GM23338 (cell line): ENCODE data around the gene RYR3. TPM values are rescaled to one million over a fixed set of nuclear protein-coding genes. Genes with fewer than 3 reads are reported as not detected.

ENCODE experiments used
- ATAC-seq: fragments of 200-7000 bp; cut with Tn5 transposase; 3 replicates; pipeline ENCODE4 v1.9.1; 2020
- DNase-seq: peaks from one replicate; pipeline ENCODE4 v3.0.0-alpha.2; 2015; ENCODE audit warnings: low spot score
- H2AFZ ChIP-seq: fragments of 200-600 bp; sonication (generic); 2 replicates; pipeline ENCODE4 v1.8.0; 2016; ENCODE audit warnings: antibody characterized with exemption, mild to moderate bottlenecking, moderate library complexity
- H3F3A ChIP-seq: fragments of 200-600 bp; sonication (generic); replicated peaks from 2 replicates; pipeline ENCODE4 v1.8.0; 2017; ENCODE audit warnings: antibody characterized with exemption, mixed run types, low read depth
- H3K27ac ChIP-seq: fragments of 200-600 bp; sonication (generic); 2 replicates; pipeline ENCODE4 v1.6.1; 2016; ENCODE audit warnings: low read depth
- H3K27me3 ChIP-seq: fragments of 200-600 bp; sonication (generic); 2 replicates; pipeline ENCODE4 v1.8.0; 2016; ENCODE audit warnings: mild to moderate bottlenecking, mixed run types, moderate library complexity; ENCODE audit not compliant: insufficient read depth
- H3K36me3 ChIP-seq: fragments of 200-600 bp; sonication (generic); 2 replicates; pipeline ENCODE4 v1.8.0; 2016; ENCODE audit warnings: mild to moderate bottlenecking; ENCODE audit not compliant: insufficient read depth
- H3K4me1 ChIP-seq: fragments of 200-600 bp; sonication (generic); 2 replicates; pipeline ENCODE4 v1.8.0; 2016; ENCODE audit warnings: mild to moderate bottlenecking, moderate library complexity; ENCODE audit not compliant: insufficient read depth
- H3K4me2 ChIP-seq: fragments of 200-600 bp; sonication (generic); 2 replicates; pipeline ENCODE4 v1.7.1; 2017; ENCODE audit warnings: mixed run types
- H3K4me3 ChIP-seq: fragments of 200-600 bp; sonication (generic); 2 replicates; pipeline ENCODE4 v1.6.1; 2016; ENCODE audit warnings: mixed run types
- H3K79me2 ChIP-seq: fragments of 200-600 bp; sonication (generic); replicated peaks from 2 replicates; pipeline ENCODE4 v1.8.0; 2017; ENCODE audit warnings: mild to moderate bottlenecking; ENCODE audit not compliant: insufficient read depth
- H3K9me2 ChIP-seq: fragments of 200-600 bp; sonication (generic); 2 replicates; pipeline ENCODE4 v1.8.0; 2017; ENCODE audit not compliant: insufficient read depth
- H4K20me1 ChIP-seq: fragments of 200-600 bp; sonication (generic); replicated peaks from 2 replicates; pipeline ENCODE4 v1.8.0; 2017; ENCODE audit warnings: mild to moderate bottlenecking; ENCODE audit not compliant: insufficient read depth
- H3K27ac Mint-ChIP-seq: 2 replicates; pipeline ENCODE4 v1.8.0; 2020; ENCODE audit warnings: inconsistent platforms, mild to moderate bottlenecking, moderate library complexity, mixed read lengths
- H3K27me3 Mint-ChIP-seq: 3 replicates; pipeline ENCODE4 v1.8.0; 2022; ENCODE audit warnings: low read depth, mild to moderate bottlenecking, moderate library complexity, mixed read lengths, inconsistent platforms; ENCODE audit not compliant: insufficient read depth, poor library complexity
- H3K36me3 Mint-ChIP-seq: 3 replicates; pipeline ENCODE4 v1.8.0; 2021; ENCODE audit warnings: low read depth, mild to moderate bottlenecking, inconsistent platforms, moderate library complexity, mixed read lengths
- H3K4me1 Mint-ChIP-seq: 3 replicates; pipeline ENCODE4 v1.8.0; 2020; ENCODE audit warnings: mild to moderate bottlenecking, inconsistent platforms, mixed read lengths
- H3K4me3 Mint-ChIP-seq: 3 replicates; pipeline ENCODE4 v1.8.0; 2021; ENCODE audit warnings: moderate library complexity, mild to moderate bottlenecking, inconsistent platforms, mixed read lengths
- H3K9me3 Mint-ChIP-seq: 3 replicates; pipeline ENCODE4 v1.8.0; 2020; ENCODE audit warnings: moderate library complexity, mild to moderate bottlenecking, inconsistent platforms, mixed read lengths
- CREB1 ChIP-seq: fragments of 250-450 bp; sonication (Bioruptor Pico); IDR thresholded peaks from 2 replicates; pipeline ENCODE4 v1.5.0; 2020; ENCODE audit warnings: low read depth, mild to moderate bottlenecking, moderate library complexity
- CTCF ChIP-seq, 2 experiments: fragments of 200-600 bp in 1 of 2; sonication (generic) in 1 of 2; conservative IDR thresholded peaks; 2 replicates each; pipeline versions ENCODE4 v1.5.1 to v1.6.1; 2016 to 2017; ENCODE audit warnings: antibody characterized with exemption in 2 of 2, low read depth in 2 of 2, mild to moderate bottlenecking in 2 of 2, moderate library complexity in 1 of 2
- EZH2 ChIP-seq: fragments of 200-600 bp; sonication (generic); IDR thresholded peaks from one replicate; pipeline ENCODE4 v1.8.0; 2017; ENCODE audit warnings: antibody characterized with exemption, mild to moderate bottlenecking, low read depth; ENCODE audit not compliant: unreplicated experiment
- EZH2phosphoT487 ChIP-seq: fragments of 200-600 bp; sonication (generic); IDR thresholded peaks from one replicate; pipeline ENCODE4 v1.8.1; 2018; ENCODE audit warnings: antibody characterized with exemption; ENCODE audit not compliant: unreplicated experiment
- JUNB ChIP-seq: IDR thresholded peaks from one replicate; pipeline ENCODE4 v1.6.1; 2016; ENCODE audit warnings: antibody characterized with exemption; ENCODE audit not compliant: unreplicated experiment
- NANOG ChIP-seq: IDR thresholded peaks from 2 replicates; pipeline ENCODE4 v1.6.1; 2016; ENCODE audit warnings: antibody characterized with exemption, borderline replicate concordance
- POLR2AphosphoS5 ChIP-seq: IDR thresholded peaks from 2 replicates; pipeline ENCODE4 v1.6.1; 2016; ENCODE audit warnings: antibody characterized with exemption, low read depth
- REST ChIP-seq: IDR thresholded peaks from one replicate; pipeline ENCODE4 v1.6.1; 2018; ENCODE audit warnings: antibody characterized with exemption; ENCODE audit not compliant: unreplicated experiment
- STAT1 ChIP-seq: IDR thresholded peaks from one replicate; pipeline ENCODE4 v1.6.1; 2016; ENCODE audit warnings: antibody characterized with exemption; ENCODE audit not compliant: unreplicated experiment
- ZNF114 ChIP-seq: fragments of 250-450 bp; sonication (Bioruptor Pico); IDR thresholded peaks from 2 replicates; pipeline ENCODE4 v1.5.0; 2020; ENCODE audit warnings: mild to moderate bottlenecking, moderate library complexity
- ZNF331 ChIP-seq: fragments of 250-450 bp; sonication (Bioruptor Pico); IDR thresholded peaks from 2 replicates; pipeline ENCODE4 v1.5.0; 2020; ENCODE audit warnings: low read depth, mild to moderate bottlenecking, moderate library complexity
- ZNF462 ChIP-seq: fragments of 250-450 bp; sonication (Bioruptor Pico); IDR thresholded peaks from 2 replicates; pipeline ENCODE4 v1.5.0; 2020; ENCODE audit warnings: mild to moderate bottlenecking, moderate library complexity
- polyA plus RNA-seq: library from polyadenylated mRNA; unstranded; fragments of >200 nt; fragmentation: Nextera tagmentation; extraction: Ambion mirVana; gene quantifications from 2 replicates; pipeline ENCODE4 v1.2.1, GENCODE V29; 2016
- total RNA-seq: library from RNA; depleted of rRNA; stranded (reverse); fragments of >200 nt; shearing (Covaris generic); gene quantifications from 2 replicates; pipeline ENCODE4 v1.2.3, GENCODE V29; 2014
- TF ChIP-seq, protein P1 (sequence below): IDR thresholded peaks from 2 replicates; pipeline ENCODE4 v1.6.1; 2016; ENCODE audit warnings: antibody characterized with exemption

RYR3 gene
- total and polyA plus RNA-seq, 2 experiments from 2014 or later, result 1.1 to 1.2 TPM

DNA sequence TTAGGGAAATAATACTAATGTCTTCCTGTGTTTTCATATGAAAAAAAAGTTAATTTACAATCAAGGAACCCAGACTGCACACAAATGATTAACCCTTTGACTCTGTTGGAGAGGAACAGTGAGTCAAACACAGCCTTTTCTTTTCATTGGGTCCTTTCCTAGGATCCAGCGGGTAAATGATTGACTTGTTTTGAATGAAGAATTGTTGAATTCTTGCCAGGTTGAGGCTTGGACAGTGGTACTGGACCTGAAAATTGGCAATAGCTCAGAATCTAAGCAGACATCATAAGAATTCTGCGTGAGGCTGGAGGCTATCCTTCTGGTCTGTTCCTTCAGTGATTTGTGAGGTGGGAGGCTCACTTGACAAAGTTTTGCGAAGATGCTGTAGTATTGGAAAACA, 143.0 kb downstream of the RYR3 start:
- Histone ChIP-seq H4K20me1 (no peaks in the 10 kb centered on the region), H3F3A (no peaks in the 10 kb centered on the region), H3K36me3 (no peaks in the 10 kb centered on the region), H3K9me2 (peaks cover 8% of the 10 kb centered on the region), H3K27ac (no peak overlapping the region), H3K79me2 (no peaks in the 10 kb centered on the region), H3K27me3 (no peaks in the 10 kb centered on the region), H3K4me3 (no peak overlapping the region), H3K4me2 (no peak overlapping the region), H3K4me1 (peaks cover 11% of the 10 kb centered on the region; the same call in 1 of the 2 replicates), H2AFZ (no peak overlapping the region)
- no peak overlapping the region for H3K27ac Mint-ChIP-seq
- peaks cover 15% of the 10 kb centered on the region; the same call in 2 of the 3 replicates for H3K4me1 Mint-ChIP-seq
- DNase-seq (no peak), ATAC-seq (no peak)
- H3K36me3 Mint-ChIP-seq, result no peaks in the 10 kb centered on the region
- no peaks in the 10 kb centered on the region for H3K27me3 Mint-ChIP-seq
- H3K9me3 Mint-ChIP-seq, result no peaks in the 10 kb centered on the region
- H3K4me3 Mint-ChIP-seq, result no peak overlapping the region
- TF ChIP-seq ZNF462 (CRISPR knock-in tag) (no peak), CTCF (conservative IDR thresholded peaks at IDR 0.05; ENCODE audit: low read depth in 2 of 2) (no peak), ZNF331 (CRISPR knock-in tag) (no peak), EZH2phosphoT487 (no peak), NANOG (no peak), STAT1 (no peak), POLR2AphosphoS5 (no peak), JUNB (no peak), ZNF114 (CRISPR knock-in tag) (no peak), EZH2 (no peak), CREB1 (CRISPR knock-in tag) (no peak), REST (no peak)
- TF ChIP-seq, protein P1, sequence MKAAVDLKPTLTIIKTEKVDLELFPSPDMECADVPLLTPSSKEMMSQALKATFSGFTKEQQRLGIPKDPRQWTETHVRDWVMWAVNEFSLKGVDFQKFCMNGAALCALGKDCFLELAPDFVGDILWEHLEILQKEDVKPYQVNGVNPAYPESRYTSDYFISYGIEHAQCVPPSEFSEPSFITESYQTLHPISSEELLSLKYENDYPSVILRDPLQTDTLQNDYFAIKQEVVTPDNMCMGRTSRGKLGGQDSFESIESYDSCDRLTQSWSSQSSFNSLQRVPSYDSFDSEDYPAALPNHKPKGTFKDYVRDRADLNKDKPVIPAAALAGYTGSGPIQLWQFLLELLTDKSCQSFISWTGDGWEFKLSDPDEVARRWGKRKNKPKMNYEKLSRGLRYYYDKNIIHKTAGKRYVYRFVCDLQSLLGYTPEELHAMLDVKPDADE, result no peak
